Spleen (tissue), 7 donors: ENCODE results near the gene OSM.

Source experiments
- CTCF ChIP-seq, 11 experiments: fragments of 200-600 bp in 7 of 11; fragments of 450-650 bp in 4 of 11; sonication (generic) in 4 of 11; IDR thresholded peaks in 8 of 11; conservative IDR thresholded peaks in 3 of 11; 1 replicate in 7 of 11; 2 replicates in 4 of 11; pipeline versions ENCODE4 v1.4.0 to v1.8.0; 2016 to 2021; ENCODE audit warnings: antibody characterized with exemption in 11 of 11, inconsistent platforms in 4 of 11, mild to moderate bottlenecking in 1 of 11
- POLR2A ChIP-seq, 3 donors: fragments of 450-650 bp; IDR thresholded peaks; one replicate each; pipeline ENCODE4 v1.5.1; 2017; ENCODE audit warnings: antibody characterized with exemption in 3 of 3, mild to moderate bottlenecking in 1 of 3
- POLR2AphosphoS5 ChIP-seq, 3 donors: sonication (generic); formaldehyde crosslinking; IDR thresholded peaks; one replicate each; pipeline ENCODE4 v1.5.1; 2017; ENCODE audit warnings: antibody characterized with exemption in 3 of 3
- donor health status: DM: no; HTN: no; CAD: no; lungs with moderate emphysema.
- donor health status: DM: no; HTN: no; CAD: no.
- donor health status: DM: no; HTN: no; CAD: no.

DNA sequence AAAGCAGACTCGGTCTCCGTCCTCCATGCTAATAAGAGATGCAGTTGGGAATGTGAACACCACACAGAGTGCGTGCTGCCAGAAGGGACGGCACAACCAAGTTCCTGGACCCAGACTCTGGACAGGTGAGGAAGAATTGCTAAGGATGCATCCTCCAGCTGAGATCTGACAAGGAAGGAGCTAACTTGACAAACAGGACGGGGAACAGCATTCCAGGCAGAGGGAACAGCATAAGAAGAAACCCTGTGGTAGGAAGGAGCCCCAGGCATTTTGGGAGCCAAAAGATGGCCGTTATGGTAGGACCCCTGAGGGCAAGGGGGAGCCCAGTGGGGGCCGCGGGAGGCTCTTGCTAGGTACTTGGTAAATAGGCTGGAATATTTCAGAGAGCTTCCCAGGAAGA lies 6.0 kb downstream of the OSM start:
- TF ChIP-seq POLR2A (IDR thresholded peaks at IDR 0.05): no peak
- TF ChIP-seq CTCF (IDR thresholded peaks at IDR 0.05 in 8 of 11, conservative IDR thresholded peaks at IDR 0.05 in 3 of 11): no peak
- TF ChIP-seq POLR2AphosphoS5 (IDR thresholded peaks at IDR 0.05): no peak
